Right lobe of liver (tissue), 4 donors: ENCODE measurements around the gene ZNFX1.

Experiments used
- CTCF ChIP-seq, 4 donors: fragments of 200-600 bp in 3 of 4; fragments of 450-650 bp in 1 of 4; IDR thresholded peaks; one replicate each; pipeline versions ENCODE4 v1.5.1 to v1.8.0; 2016 to 2022; ENCODE audit warnings: antibody characterized with exemption in 4 of 4, mild to moderate bottlenecking in 2 of 4
- POLR2A ChIP-seq: fragments of 450-650 bp; IDR thresholded peaks from one replicate; pipeline ENCODE4 v1.6.1; 2017; ENCODE audit warnings: antibody characterized with exemption, mild to moderate bottlenecking
- donor health status: DM: no; HTN: no; CAD: no.
- donor health status: DM: no; HTN: no; CAD: no.
- donor health status: DM: no; HTN: yes; CAD: no.

- TF ChIP-seq CTCF (IDR thresholded peaks at IDR 0.05) (no peak), POLR2A (no peak)
These were observed 40.2 kb upstream of the ZNFX1 start for GRCh38 chr20:49318091-49318429.
